ENCODE data around the gene MTIF3. TPM values are rescaled to one million over a fixed set of nuclear protein-coding genes. Genes with fewer than 3 reads are reported as not detected.
A peak's percentile ranks its signal among the peaks of the same experiment; 100 is the strongest.

The MTIF3 gene
- polyA plus RNA-seq, 1 of the 3 experiments (the other 2 are of a cell fraction): 29.5 TPM

DNA sequence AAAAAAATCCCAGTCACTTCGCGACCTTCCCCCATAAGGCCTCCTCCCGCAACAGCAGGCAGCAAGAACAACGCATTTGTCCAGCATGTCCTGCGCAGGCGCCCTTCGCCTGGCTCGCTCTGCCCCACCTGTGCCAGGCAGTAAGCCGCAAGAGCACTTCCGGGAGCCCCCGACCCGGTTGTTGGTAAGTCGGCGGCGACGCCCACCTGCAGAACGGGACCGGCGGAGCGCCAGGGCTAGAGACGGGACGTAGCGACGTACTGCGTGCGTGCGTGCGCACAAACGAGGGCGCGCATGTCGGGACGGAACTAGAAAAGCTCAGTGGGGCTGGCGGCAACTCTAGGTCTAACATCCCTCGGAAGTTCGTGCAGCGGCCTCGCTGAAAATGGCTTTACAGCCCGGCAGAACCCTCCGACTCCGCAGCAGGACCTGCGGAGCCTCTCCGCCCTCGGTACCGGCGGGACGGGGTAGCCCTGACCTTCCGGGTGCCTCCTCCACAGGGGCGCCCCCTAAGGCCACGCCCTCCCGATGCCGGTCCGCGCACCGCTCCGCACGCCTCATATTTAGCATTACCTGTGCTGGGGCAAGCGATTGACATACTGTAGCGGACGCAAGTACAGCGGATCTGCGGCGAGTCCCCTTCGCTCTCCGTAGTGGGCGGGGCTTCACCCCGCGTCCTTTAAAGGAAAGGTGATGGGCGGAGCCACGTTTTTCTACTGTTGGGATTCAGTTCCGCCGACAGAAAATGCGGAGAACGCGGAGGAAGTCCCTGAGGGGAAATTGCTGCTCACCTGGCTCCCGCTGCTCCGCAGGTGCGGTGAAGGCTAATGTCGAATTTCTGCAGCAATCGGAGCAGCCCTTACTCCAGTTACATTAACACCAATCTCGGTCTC is at the start of gene MTIF3 (continued):
- TF ChIP-seq MXI1 (IDR thresholded peaks at IDR 0.05; ENCODE audit: low read depth, low read length): peak; percentile 58; the same call in 1 of the 2 replicates
- peak; percentile 76 for TF ChIP-seq POLR2AphosphoS5 (IDR thresholded peaks at IDR 0.05; ENCODE audit: low read depth, low read length)

DNA sequence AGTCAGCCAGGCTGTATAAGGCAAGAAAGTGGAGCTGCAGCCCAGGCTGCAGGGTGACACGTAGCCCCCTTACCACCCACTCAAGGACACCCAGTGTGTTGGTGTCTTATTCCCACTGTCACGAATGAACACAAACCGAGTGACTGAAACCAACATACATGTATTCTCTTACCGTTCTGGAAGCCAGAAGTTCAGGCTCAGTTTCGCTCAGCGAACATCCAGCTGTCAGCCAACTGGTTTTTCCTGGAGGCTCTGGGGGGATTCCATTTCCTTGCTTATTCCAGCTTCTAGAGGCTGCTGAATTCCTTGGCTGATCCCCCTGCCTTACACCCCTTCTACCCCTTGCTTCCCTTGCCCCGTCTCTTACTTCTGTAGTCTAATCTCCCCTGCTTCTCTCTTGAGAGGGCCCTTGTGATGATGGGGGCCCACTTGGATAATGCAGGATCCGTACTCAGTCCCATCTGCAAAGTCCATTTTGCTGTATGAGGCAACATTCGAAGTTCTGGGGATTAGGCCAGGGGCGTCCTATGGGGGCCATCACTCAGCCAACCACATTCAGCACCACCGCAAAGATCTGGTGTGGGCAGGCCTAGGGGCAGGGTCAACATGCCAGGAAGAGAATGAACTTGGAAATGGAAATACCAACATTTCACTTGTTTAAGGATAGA is 47.3 kb upstream of the MTIF3 start:
- Histone ChIP-seq H3K9me3 (no peaks in the 10 kb centered on the region), H3K4me2 (no peak overlapping the region), H3K27ac (ENCODE audit: low read depth in 2 of 2, low read length in 1 of 2) (no peak overlapping the region), H3K4me3 (ENCODE audit: low read depth in 2 of 2, low read length in 1 of 2) (no peak overlapping the region), H3K79me2 (ENCODE audit: insufficient read depth) (no peaks in the 10 kb centered on the region), H3K4me1 (ENCODE audit: control insufficient read depth in 1 of 2, insufficient read depth in 2 of 2, low read depth in 1 of 2, low read length in 1 of 2) (no peaks in the 10 kb centered on the region; a peak in 1 of 4 replicates), H3K9ac (no peak overlapping the region), H3F3A (replicated peaks; ENCODE audit: insufficient read depth) (no peaks in the 10 kb centered on the region), H2AFZ (ENCODE audit: low read depth) (no peak overlapping the region), H4K20me1 (ENCODE audit: insufficient read depth) (no peaks in the 10 kb centered on the region), H3K9me2 (no peaks in the 10 kb centered on the region), H3K36me3 (replicated peaks in 1 of 2; ENCODE audit: control insufficient read depth in 1 of 2, insufficient read depth in 2 of 2, low read length in 1 of 2) (no peaks in the 10 kb centered on the region), H3K27me3 (ENCODE audit: insufficient read depth) (peaks cover 32% of the 10 kb centered on the region)
- CTCF ChIA-PET: interaction anchor here (0.7 to 1.1 kb wide), 3 partner anchors 15 to 333 kb away, joined by 3 read pairs; no protein-coding TSS in a partner anchor
- 59% methylated on average over 10 of the region's 11 CpGs for WGBS (ENCODE audit: low lambda C conversion rate)
- POLR2A ChIA-PET: no interaction called here
- TF ChIP-seq, protein P1, sequence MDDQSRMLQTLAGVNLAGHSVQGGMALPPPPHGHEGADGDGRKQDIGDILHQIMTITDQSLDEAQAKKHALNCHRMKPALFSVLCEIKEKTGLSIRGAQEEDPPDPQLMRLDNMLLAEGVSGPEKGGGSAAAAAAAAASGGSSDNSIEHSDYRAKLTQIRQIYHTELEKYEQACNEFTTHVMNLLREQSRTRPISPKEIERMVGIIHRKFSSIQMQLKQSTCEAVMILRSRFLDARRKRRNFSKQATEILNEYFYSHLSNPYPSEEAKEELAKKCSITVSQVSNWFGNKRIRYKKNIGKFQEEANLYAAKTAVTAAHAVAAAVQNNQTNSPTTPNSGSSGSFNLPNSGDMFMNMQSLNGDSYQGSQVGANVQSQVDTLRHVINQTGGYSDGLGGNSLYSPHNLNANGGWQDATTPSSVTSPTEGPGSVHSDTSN (IDR thresholded peaks at IDR 0.05): no peak
- TF ChIP-seq RAD21 (IDR thresholded peaks at IDR 0.05; ENCODE audit: low read length): no peak
- TF ChIP-seq TAF1 (IDR thresholded peaks at IDR 0.05; ENCODE audit: borderline replicate concordance, low read depth, low read length): no peak
- TF ChIP-seq, protein P2, sequence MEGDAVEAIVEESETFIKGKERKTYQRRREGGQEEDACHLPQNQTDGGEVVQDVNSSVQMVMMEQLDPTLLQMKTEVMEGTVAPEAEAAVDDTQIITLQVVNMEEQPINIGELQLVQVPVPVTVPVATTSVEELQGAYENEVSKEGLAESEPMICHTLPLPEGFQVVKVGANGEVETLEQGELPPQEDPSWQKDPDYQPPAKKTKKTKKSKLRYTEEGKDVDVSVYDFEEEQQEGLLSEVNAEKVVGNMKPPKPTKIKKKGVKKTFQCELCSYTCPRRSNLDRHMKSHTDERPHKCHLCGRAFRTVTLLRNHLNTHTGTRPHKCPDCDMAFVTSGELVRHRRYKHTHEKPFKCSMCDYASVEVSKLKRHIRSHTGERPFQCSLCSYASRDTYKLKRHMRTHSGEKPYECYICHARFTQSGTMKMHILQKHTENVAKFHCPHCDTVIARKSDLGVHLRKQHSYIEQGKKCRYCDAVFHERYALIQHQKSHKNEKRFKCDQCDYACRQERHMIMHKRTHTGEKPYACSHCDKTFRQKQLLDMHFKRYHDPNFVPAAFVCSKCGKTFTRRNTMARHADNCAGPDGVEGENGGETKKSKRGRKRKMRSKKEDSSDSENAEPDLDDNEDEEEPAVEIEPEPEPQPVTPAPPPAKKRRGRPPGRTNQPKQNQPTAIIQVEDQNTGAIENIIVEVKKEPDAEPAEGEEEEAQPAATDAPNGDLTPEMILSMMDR (IDR thresholded peaks at IDR 0.05): no peak
- no peak for TF ChIP-seq EP300 (IDR thresholded peaks at IDR 0.05; ENCODE audit: borderline replicate concordance in 1 of 2, low read depth in 1 of 2, low read length in 1 of 2)
- no peak for TF ChIP-seq JUND (IDR thresholded peaks at IDR 0.05)
- TF ChIP-seq RXRA (IDR thresholded peaks at IDR 0.05; ENCODE audit: borderline replicate concordance, low read depth): no peak
- TF ChIP-seq SMC3 (IDR thresholded peaks at IDR 0.05; ENCODE audit: low read depth, low read length): no peak
- TF ChIP-seq, protein P3, sequence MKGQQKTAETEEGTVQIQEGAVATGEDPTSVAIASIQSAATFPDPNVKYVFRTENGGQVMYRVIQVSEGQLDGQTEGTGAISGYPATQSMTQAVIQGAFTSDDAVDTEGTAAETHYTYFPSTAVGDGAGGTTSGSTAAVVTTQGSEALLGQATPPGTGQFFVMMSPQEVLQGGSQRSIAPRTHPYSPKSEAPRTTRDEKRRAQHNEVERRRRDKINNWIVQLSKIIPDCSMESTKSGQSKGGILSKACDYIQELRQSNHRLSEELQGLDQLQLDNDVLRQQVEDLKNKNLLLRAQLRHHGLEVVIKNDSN (IDR thresholded peaks at IDR 0.05; ENCODE audit: borderline replicate concordance, low read depth): no peak
- TF ChIP-seq, protein P4, sequence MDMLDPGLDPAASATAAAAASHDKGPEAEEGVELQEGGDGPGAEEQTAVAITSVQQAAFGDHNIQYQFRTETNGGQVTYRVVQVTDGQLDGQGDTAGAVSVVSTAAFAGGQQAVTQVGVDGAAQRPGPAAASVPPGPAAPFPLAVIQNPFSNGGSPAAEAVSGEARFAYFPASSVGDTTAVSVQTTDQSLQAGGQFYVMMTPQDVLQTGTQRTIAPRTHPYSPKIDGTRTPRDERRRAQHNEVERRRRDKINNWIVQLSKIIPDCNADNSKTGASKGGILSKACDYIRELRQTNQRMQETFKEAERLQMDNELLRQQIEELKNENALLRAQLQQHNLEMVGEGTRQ (IDR thresholded peaks at IDR 0.05; ENCODE audit: borderline replicate concordance, low read depth, low read length): no peak
- TF ChIP-seq, protein P5, sequence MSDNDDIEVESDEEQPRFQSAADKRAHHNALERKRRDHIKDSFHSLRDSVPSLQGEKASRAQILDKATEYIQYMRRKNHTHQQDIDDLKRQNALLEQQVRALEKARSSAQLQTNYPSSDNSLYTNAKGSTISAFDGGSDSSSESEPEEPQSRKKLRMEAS (IDR thresholded peaks at IDR 0.05; ENCODE audit: low read depth): no peak
- TF ChIP-seq, protein P6, sequence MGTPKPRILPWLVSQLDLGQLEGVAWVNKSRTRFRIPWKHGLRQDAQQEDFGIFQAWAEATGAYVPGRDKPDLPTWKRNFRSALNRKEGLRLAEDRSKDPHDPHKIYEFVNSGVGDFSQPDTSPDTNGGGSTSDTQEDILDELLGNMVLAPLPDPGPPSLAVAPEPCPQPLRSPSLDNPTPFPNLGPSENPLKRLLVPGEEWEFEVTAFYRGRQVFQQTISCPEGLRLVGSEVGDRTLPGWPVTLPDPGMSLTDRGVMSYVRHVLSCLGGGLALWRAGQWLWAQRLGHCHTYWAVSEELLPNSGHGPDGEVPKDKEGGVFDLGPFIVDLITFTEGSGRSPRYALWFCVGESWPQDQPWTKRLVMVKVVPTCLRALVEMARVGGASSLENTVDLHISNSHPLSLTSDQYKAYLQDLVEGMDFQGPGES (IDR thresholded peaks at IDR 0.05; ENCODE audit: low read depth, low read length): no peak
- TF ChIP-seq FOSL2 (IDR thresholded peaks at IDR 0.05; ENCODE audit: borderline replicate concordance, low read depth): no peak
- TF ChIP-seq MEF2A (IDR thresholded peaks at IDR 0.05; ENCODE audit: borderline replicate concordance, low read depth): no peak
- no peak for DNase-seq
